B cell (primary cell): ENCODE results near the gene PTPN6. TPM values are rescaled to one million over a fixed set of nuclear protein-coding genes. Genes with fewer than 3 reads are reported as not detected.

ENCODE experiments used
- ATAC-seq: fragments of 200-7000 bp; cut with Tn5 transposase; one replicate; pipeline ENCODE4 v1.10.0; 2021; ENCODE audit warnings: low read depth, mild to moderate bottlenecking, moderate number of reproducible peaks, moderate library complexity
- CTCF ChIA-PET: fragments of 350-600 bp; sonication (Branson Sonifier 250); formaldehyde crosslinking; loops from one replicate; lab custom pipeline; 2021; ENCODE audit warnings: antibody characterized with exemption, inconsistent platforms; lab: Charles Lee
- POLR2A ChIA-PET: fragments of 350-600 bp; sonication (Branson Sonifier 250); formaldehyde crosslinking; loops from one replicate; lab custom pipeline; 2021; ENCODE audit warnings: antibody characterized with exemption; lab: Charles Lee
- DNase-seq: peaks from one replicate; pipeline ENCODE4 v3.0.0; 2013
- H2AFZ ChIP-seq: 2 replicates; pipeline ENCODE4 v1.6.1; 2012; ENCODE audit warnings: mild to moderate bottlenecking, low read depth, low read length; ENCODE audit not compliant: insufficient read depth, poor library complexity, severe bottlenecking
- H3K27ac ChIP-seq, 2 donors: 1 replicate in 1 of 2; 2 replicates in 1 of 2; pipeline ENCODE4 v1.5.1; 2012 to 2013; ENCODE audit warnings: low read length in 2 of 2, mild to moderate bottlenecking in 2 of 2, moderate library complexity in 1 of 2
- H3K27me3 ChIP-seq, 4 experiments: fragments of 200-600 bp in 1 of 4; sonication (generic) in 1 of 4; replicated peaks in 1 of 4; 1 replicate in 2 of 4; 2 replicates in 2 of 4; pipeline versions ENCODE4 v1.6.1 to v1.7.0; 2013 to 2016; ENCODE audit warnings: low read length in 3 of 4, mild to moderate bottlenecking in 2 of 4, mixed read lengths in 1 of 4, moderate library complexity in 1 of 4; ENCODE audit not compliant: insufficient read depth in 4 of 4, control insufficient read depth in 3 of 4; ENCODE audit errors: control extremely low read depth in 1 of 4
- H3K36me3 ChIP-seq, 2 experiments: replicated peaks in 1 of 2; 1 replicate in 1 of 2; 2 replicates in 1 of 2; pipeline versions ENCODE4 v1.6.1 to v1.7.1; 2013; ENCODE audit warnings: low read length in 1 of 2; ENCODE audit not compliant: insufficient read depth in 2 of 2, control insufficient read depth in 1 of 2; ENCODE audit errors: control extremely low read depth in 1 of 2, extremely low read depth in 1 of 2
- H3K4me1 ChIP-seq, 2 donors: fragments of 200-600 bp in 1 of 2; sonication (generic) in 1 of 2; 1 replicate in 1 of 2; 2 replicates in 1 of 2; pipeline versions ENCODE4 v1.5.1 to v1.6.1; 2013 to 2017; ENCODE audit warnings: low read length in 2 of 2; ENCODE audit not compliant: control insufficient read depth in 2 of 2, insufficient read depth in 2 of 2
- H3K4me2 ChIP-seq: replicated peaks from 2 replicates; pipeline ENCODE3; 2012; ENCODE audit warnings: mild to moderate bottlenecking, low read depth, low read length; ENCODE audit not compliant: poor library complexity, severe bottlenecking
- H3K4me3 ChIP-seq, 5 experiments: fragments of 200-600 bp in 1 of 5; sonication (generic) in 1 of 5; 1 replicate in 3 of 5; 2 replicates in 2 of 5; pipeline versions ENCODE4 v1.5.1 to v1.7.0; 2011 to 2016; ENCODE audit warnings: low read length in 4 of 5, mild to moderate bottlenecking in 4 of 5, low read depth in 2 of 5, control low read depth in 1 of 5, moderate library complexity in 1 of 5; ENCODE audit not compliant: insufficient read depth in 1 of 5; ENCODE audit errors: control extremely low read depth in 1 of 5, extremely low read depth in 1 of 5
- H3K79me2 ChIP-seq: fragments of 200-600 bp; sonication (generic); one replicate; pipeline ENCODE4 v1.6.0; 2016; ENCODE audit warnings: low read length; ENCODE audit not compliant: control insufficient read depth, insufficient read depth
- H3K9ac ChIP-seq: fragments of 200-600 bp; sonication (generic); 2 replicates; pipeline ENCODE4 v1.6.1; 2017; ENCODE audit warnings: mild to moderate bottlenecking, low read length, moderate library complexity
- H3K9me3 ChIP-seq, 3 donors: one replicate each; pipeline versions ENCODE4 v1.6.1 to v1.7.1; 2013; ENCODE audit warnings: low read length in 2 of 3; ENCODE audit not compliant: control insufficient read depth in 2 of 3, insufficient read depth in 1 of 3; ENCODE audit errors: control extremely low read depth in 1 of 3
- H4K20me1 ChIP-seq: 2 replicates; pipeline ENCODE4 v1.6.0; 2012; ENCODE audit warnings: mild to moderate bottlenecking, low read length; ENCODE audit not compliant: insufficient read depth, control insufficient read depth, poor library complexity, severe bottlenecking
- H3K27ac Mint-ChIP-seq: one replicate; pipeline ENCODE4 v1.8.0; 2021; ENCODE audit warnings: mixed read lengths
- H3K27me3 Mint-ChIP-seq: one replicate; pipeline ENCODE4 v1.8.0; 2021; ENCODE audit warnings: mixed read lengths
- H3K4me1 Mint-ChIP-seq: one replicate; pipeline ENCODE4 v1.8.0; 2021; ENCODE audit warnings: mixed read lengths
- H3K4me3 Mint-ChIP-seq: one replicate; pipeline ENCODE4 v1.8.0; 2021; ENCODE audit warnings: mixed read lengths
- H3K9me3 Mint-ChIP-seq: one replicate; pipeline ENCODE4 v1.8.0; 2022; ENCODE audit warnings: mixed read lengths; ENCODE audit not compliant: insufficient read depth
- EZH2 ChIP-seq: IDR thresholded peaks from 2 replicates; pipeline ENCODE4 v1.6.1; 2012; ENCODE audit warnings: borderline replicate concordance, low read depth, mild to moderate bottlenecking, moderate library complexity, low read length; ENCODE audit not compliant: insufficient read depth, poor library complexity, severe bottlenecking
- WGBS: methylation state at CpG from one replicate; pipeline ENCODE4 v1.1.5; 2013; ENCODE audit warnings: missing lambda C conversion rate; ENCODE audit not compliant: insufficient coverage; 5-methylcytosine and 5-hydroxymethylcytosine counted together
- intact Hi-C: fragments of 100-400 bp; cut with micrococcal nuclease; formaldehyde crosslinking; loops from one replicate; pipeline ENCODE4 v1.10.0; 2022
- polyA plus RNA-seq: library from polyadenylated mRNA; depleted of rRNA; stranded (reverse); fragments of >200 nt; gene quantifications from 2 replicates; pipeline ENCODE4 v1.2.3, GENCODE V29; 2012
- total RNA-seq, 2 donors: library from RNA; stranded (reverse); fragments of 120-200 nt in 1 of 2; gene quantifications; 1 replicate in 1 of 2; 2 replicates in 1 of 2; pipeline versions ENCODE4 v1.2.3 to v1.2.4, GENCODE V29; 2013 to 2022
- TF ChIP-seq, protein P1 (sequence below): fragments of 200-600 bp; IDR thresholded peaks from one replicate; pipeline ENCODE4 v1.8.0; 2022; ENCODE audit warnings: antibody characterized with exemption, mild to moderate bottlenecking

The PTPN6 gene
- total and polyA plus RNA-seq, 2 donors (not counting 1 experiment from before 2014, with no cell fraction given): 312 to 874 TPM

DNA sequence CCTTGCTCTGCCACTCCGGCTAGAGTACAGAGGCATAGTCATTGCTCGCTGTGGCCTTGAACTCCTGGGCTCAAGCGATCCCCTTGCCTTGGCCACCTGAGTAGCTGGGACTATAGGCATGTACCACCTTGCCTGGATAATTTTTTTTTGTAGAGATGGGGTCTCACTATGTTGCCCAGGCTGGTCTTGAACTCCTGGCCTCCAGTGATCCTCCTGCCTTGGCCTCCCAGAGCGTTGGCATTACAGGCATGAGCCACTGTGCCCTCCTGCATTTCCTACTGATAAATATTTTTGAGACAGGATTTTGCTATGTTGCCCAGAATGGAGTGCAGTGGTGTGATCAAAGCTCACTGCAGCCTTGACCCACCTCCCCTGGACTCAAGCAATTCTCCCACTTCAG, 28.9 kb downstream of the PTPN6 start:
- H2AFZ ChIP-seq: no peak overlapping the region
- ChIA-PET CTCF (no interaction called here), POLR2A (no interaction called here)
- intact Hi-C loops: no loop called here
- no peak overlapping the region for H3K9ac ChIP-seq
- Mint-ChIP-seq H3K9me3 (no peaks in the 10 kb centered on the region), H3K4me3 (no peak overlapping the region), H3K27ac (no peak overlapping the region), H3K4me1 (no peaks in the 10 kb centered on the region), H3K27me3 (no peaks in the 10 kb centered on the region)
- no peak overlapping the region for H3K4me2 ChIP-seq
- peaks cover 5% of the 10 kb centered on the region for H3K79me2 ChIP-seq
- H3K4me3 ChIP-seq: no peak overlapping the region
- no peak for TF ChIP-seq EZH2
- 100% methylated on average over 3 of the region's 4 CpGs for WGBS
- H3K36me3 ChIP-seq: peaks cover 1 to 71% of the 10 kb centered on the region in 2 experiments
- no peak for DNase-seq
- H3K9me3 ChIP-seq: no peaks in the 10 kb centered on the region
- H4K20me1 ChIP-seq: peaks cover 5% of the 10 kb centered on the region
- ATAC-seq: no peak
- H3K27ac ChIP-seq: no peak overlapping the region
- H3K4me1 ChIP-seq: no peaks in the 10 kb centered on the region
- H3K27me3 ChIP-seq: no peaks in the 10 kb centered on the region

DNA sequence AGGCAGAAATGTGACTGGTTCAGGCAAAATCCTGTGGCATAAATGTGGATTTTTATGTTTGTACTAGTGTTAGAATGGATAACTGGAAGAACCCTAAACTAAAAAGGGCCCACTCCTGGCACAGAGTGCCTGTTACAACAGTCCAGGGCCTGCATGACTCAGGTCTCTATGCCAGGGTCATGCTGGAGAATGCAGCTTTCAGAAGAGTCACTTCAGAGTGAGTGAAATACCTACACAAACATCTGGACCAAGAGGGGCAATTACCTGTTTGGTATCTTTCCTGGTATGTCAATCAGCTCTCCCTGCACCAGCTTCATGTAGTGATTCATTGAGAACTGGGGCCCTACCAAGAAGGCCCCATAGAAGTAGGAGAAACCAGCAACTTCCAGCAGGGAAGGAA, 29.6 kb downstream of the PTPN6 start:
- intact Hi-C loops: no loop called here
- H3K36me3 ChIP-seq: peaks cover under 1 to 66% of the 10 kb centered on the region in 2 experiments
- ChIA-PET CTCF (no interaction called here), POLR2A (no interaction called here)
- no peak for DNase-seq
- no peaks in the 10 kb centered on the region for H3K27me3 Mint-ChIP-seq
- no peak for ATAC-seq
- no peaks in the 10 kb centered on the region for H3K4me1 ChIP-seq
- TF ChIP-seq, protein P1, sequence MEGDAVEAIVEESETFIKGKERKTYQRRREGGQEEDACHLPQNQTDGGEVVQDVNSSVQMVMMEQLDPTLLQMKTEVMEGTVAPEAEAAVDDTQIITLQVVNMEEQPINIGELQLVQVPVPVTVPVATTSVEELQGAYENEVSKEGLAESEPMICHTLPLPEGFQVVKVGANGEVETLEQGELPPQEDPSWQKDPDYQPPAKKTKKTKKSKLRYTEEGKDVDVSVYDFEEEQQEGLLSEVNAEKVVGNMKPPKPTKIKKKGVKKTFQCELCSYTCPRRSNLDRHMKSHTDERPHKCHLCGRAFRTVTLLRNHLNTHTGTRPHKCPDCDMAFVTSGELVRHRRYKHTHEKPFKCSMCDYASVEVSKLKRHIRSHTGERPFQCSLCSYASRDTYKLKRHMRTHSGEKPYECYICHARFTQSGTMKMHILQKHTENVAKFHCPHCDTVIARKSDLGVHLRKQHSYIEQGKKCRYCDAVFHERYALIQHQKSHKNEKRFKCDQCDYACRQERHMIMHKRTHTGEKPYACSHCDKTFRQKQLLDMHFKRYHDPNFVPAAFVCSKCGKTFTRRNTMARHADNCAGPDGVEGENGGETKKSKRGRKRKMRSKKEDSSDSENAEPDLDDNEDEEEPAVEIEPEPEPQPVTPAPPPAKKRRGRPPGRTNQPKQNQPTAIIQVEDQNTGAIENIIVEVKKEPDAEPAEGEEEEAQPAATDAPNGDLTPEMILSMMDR: no peak
- no peak for TF ChIP-seq EZH2
- H3K27me3 ChIP-seq: no peaks in the 10 kb centered on the region
- no peak overlapping the region for H2AFZ ChIP-seq
- no peak overlapping the region for H3K9ac ChIP-seq
- no peak overlapping the region for H3K4me3 ChIP-seq
- no peak overlapping the region for H3K4me2 ChIP-seq
- H3K9me3 ChIP-seq: no peaks in the 10 kb centered on the region
- no peak overlapping the region for H3K4me3 Mint-ChIP-seq
- no peaks in the 10 kb centered on the region for H3K4me1 Mint-ChIP-seq
- no peak overlapping the region for H3K27ac ChIP-seq
- H3K79me2 ChIP-seq: peaks cover 5% of the 10 kb centered on the region
- H4K20me1 ChIP-seq: peaks cover 5% of the 10 kb centered on the region
- H3K27ac Mint-ChIP-seq: no peak overlapping the region
- H3K9me3 Mint-ChIP-seq: no peaks in the 10 kb centered on the region
